Endothelial cell (in vitro differentiated cells): ENCODE data around the gene PRPF18. TPM values are rescaled to one million over a fixed set of nuclear protein-coding genes. Genes with fewer than 3 reads are reported as not detected.

Source experiments
- DNase-seq: peaks from one replicate; pipeline ENCODE4 v3.0.0; 2021; ENCODE audit warnings: low spot score
- H3K27ac Mint-ChIP-seq: one replicate; pipeline ENCODE4 v1.8.0; 2021; ENCODE audit warnings: mixed read lengths, inconsistent platforms; ENCODE audit not compliant: unreplicated experiment
- H3K27me3 Mint-ChIP-seq: one replicate; pipeline ENCODE4 v1.8.0; 2021; ENCODE audit warnings: mild to moderate bottlenecking, moderate library complexity, mixed read lengths, inconsistent platforms; ENCODE audit not compliant: unreplicated experiment
- H3K36me3 Mint-ChIP-seq: one replicate; pipeline ENCODE4 v1.8.0; 2021; ENCODE audit warnings: mild to moderate bottlenecking, low read depth, mixed read lengths, inconsistent platforms; ENCODE audit not compliant: unreplicated experiment
- H3K4me1 Mint-ChIP-seq: one replicate; pipeline ENCODE4 v1.8.0; 2021; ENCODE audit warnings: mild to moderate bottlenecking, mixed read lengths, inconsistent platforms; ENCODE audit not compliant: unreplicated experiment
- H3K4me3 Mint-ChIP-seq: one replicate; pipeline ENCODE4 v1.8.0; 2021; ENCODE audit warnings: mild to moderate bottlenecking, mixed read lengths, inconsistent platforms; ENCODE audit not compliant: unreplicated experiment
- H3K9me3 Mint-ChIP-seq: one replicate; pipeline ENCODE4 v1.8.0; 2021; ENCODE audit warnings: mixed read lengths, inconsistent platforms; ENCODE audit not compliant: unreplicated experiment
- total RNA-seq: library from RNA; stranded (reverse); fragmentation: NEBNext Ultra II Directional; extraction: Animal tissue kit (Norgen Biotek cat#: 25700); gene quantifications from one replicate; pipeline ENCODE4 v1.2.1, GENCODE V29; 2021; ENCODE audit not compliant: unreplicated experiment
- TF ChIP-seq, protein P1 (sequence below): fragments of 200-600 bp; sonication (generic); IDR thresholded peaks from one replicate; pipeline ENCODE4 v1.5.0; 2021; ENCODE audit warnings: antibody characterized with exemption; ENCODE audit not compliant: unreplicated experiment

PRPF18 gene
- total RNA-seq, 1 donor from 2014 or later = 19.7 TPM

DNA sequence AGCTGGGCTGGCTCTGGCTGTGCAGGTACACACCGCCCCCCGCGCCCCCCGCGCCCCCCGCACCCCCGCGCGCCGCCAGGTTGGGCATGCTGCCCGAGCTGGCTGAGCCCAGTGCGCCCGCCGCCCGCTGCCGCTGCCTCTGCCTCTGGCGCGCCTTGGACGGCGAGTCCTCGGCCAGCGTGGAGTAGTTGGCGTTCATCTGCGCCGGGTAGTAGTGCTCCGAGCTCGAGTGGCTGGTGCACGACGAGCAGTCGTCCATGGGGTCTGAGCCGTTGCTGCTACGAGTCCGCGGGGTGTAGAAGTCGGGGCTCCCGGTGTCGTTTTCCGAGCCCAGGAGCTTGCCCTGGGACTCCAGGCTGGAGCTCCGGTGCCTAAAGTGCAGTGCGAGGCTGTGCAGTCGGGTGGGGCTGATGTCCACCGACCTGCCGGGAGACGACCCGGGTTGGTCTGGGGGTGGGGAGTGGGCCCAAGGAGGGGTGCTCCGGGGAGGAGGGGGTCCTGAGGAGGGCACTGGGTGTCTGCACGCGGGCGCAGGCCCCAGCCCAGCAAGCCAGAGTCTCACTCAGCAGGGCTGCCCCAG is 70.4 kb downstream of the PRPF18 start:
- peaks cover 52% of the 10 kb centered on the region for H3K36me3 Mint-ChIP-seq
- no peak overlapping the region for H3K27ac Mint-ChIP-seq
- H3K4me3 Mint-ChIP-seq = no peak overlapping the region

DNA sequence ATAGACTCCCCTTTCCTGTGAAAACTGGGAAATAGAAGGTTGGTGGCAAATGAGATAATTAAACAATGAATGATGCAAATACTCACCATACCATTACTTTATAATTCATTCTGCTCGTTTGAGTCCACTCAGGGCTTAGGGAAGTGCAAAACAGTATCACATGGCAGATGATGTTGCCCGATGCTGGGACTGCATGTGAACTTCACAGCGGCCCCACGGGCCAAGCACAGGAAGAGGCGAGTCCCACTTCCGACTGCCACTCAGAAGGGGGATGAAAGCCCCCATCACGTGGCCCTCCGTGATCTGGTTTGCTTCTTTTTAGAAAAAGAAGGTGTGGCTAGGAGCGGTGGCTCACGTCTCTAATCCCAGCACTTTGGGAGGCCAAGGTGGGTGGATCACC is 71.5 kb downstream of the PRPF18 start:
- no peak overlapping the region for H3K27ac Mint-ChIP-seq
- TF ChIP-seq, protein P1, sequence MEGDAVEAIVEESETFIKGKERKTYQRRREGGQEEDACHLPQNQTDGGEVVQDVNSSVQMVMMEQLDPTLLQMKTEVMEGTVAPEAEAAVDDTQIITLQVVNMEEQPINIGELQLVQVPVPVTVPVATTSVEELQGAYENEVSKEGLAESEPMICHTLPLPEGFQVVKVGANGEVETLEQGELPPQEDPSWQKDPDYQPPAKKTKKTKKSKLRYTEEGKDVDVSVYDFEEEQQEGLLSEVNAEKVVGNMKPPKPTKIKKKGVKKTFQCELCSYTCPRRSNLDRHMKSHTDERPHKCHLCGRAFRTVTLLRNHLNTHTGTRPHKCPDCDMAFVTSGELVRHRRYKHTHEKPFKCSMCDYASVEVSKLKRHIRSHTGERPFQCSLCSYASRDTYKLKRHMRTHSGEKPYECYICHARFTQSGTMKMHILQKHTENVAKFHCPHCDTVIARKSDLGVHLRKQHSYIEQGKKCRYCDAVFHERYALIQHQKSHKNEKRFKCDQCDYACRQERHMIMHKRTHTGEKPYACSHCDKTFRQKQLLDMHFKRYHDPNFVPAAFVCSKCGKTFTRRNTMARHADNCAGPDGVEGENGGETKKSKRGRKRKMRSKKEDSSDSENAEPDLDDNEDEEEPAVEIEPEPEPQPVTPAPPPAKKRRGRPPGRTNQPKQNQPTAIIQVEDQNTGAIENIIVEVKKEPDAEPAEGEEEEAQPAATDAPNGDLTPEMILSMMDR = no peak
- no peak for DNase-seq
- H3K4me3 Mint-ChIP-seq = peak overlapping the region; percentile 37
- H3K27me3 Mint-ChIP-seq = no peaks in the 10 kb centered on the region
- peaks cover 22% of the 10 kb centered on the region for H3K4me1 Mint-ChIP-seq
- no peaks in the 10 kb centered on the region for H3K9me3 Mint-ChIP-seq
- H3K36me3 Mint-ChIP-seq = peaks cover 54% of the 10 kb centered on the region

More for the DNA sequence above, 70.4 kb downstream of the PRPF18 start:
- H3K9me3 Mint-ChIP-seq = no peaks in the 10 kb centered on the region
- TF ChIP-seq, protein P1 = no peak
- no peak for DNase-seq
- peaks cover 2% of the 10 kb centered on the region for H3K27me3 Mint-ChIP-seq
- peaks cover 22% of the 10 kb centered on the region for H3K4me1 Mint-ChIP-seq

DNA sequence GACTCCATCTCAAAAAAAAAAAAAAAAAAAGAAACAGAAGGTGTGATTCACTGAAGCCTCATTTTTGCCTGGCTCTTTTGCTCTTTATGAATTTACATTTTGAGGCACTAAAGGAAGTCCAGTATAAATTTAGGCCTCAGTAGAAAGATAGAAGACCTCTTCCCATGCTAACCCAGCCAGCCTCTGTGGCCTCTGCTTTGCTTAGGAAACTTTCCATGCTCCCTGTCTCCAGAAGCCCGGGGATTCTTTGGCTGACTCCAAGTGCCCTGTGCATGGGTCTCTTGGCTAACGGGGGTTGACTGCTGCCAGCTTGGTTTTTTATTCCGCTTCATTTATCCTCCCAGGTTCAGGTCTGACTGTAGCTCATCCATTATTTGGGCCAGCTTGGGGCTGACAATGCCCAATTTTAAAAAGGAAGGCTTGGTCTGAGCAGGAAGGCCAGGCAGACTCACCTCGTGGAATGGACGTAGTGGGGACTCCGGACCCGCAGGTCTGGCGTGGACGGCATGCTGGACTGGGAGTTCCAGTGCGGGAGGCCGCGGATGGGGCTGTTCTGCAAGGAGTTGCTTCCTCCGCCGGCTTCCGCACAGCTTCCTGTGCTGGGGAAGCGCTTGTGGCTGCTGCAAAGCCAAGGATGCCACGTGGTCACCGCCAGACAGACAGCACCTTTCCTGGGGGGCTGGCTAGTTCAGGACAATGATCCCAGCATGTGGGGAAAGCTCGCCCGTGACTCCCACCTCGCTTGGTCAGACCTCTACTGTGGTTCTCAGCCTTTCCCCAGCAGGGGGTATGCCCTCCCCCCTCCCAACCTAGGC is 72.3 kb downstream of the PRPF18 start:
- peak overlapping the region; percentile 61 for H3K27ac Mint-ChIP-seq

GRCh38 chr10:13659887-13660550 is 73.3 kb downstream of the PRPF18 start:
- Mint-ChIP-seq H3K4me1 (peaks cover 22% of the 10 kb centered on the region), H3K27ac (peak overlapping the region; percentile 85), H3K4me3 (peak overlapping the region; percentile 37), H3K9me3 (no peaks in the 10 kb centered on the region), H3K27me3 (no peaks in the 10 kb centered on the region), H3K36me3 (peaks cover 40% of the 10 kb centered on the region)
- DNase-seq = peak; percentile 65
- TF ChIP-seq, protein P1 = peak; percentile 97

More for the DNA sequence above, 72.3 kb downstream of the PRPF18 start:
- H3K27me3 Mint-ChIP-seq = no peaks in the 10 kb centered on the region
- no peaks in the 10 kb centered on the region for H3K9me3 Mint-ChIP-seq
- H3K4me3 Mint-ChIP-seq = no peak overlapping the region
- H3K36me3 Mint-ChIP-seq = peaks cover 47% of the 10 kb centered on the region
- TF ChIP-seq, protein P1 = no peak
- DNase-seq = peak; percentile 38
- H3K4me1 Mint-ChIP-seq = peaks cover 22% of the 10 kb centered on the region
